H1 (cell line): ENCODE results near the gene PTPRG. TPM values are rescaled to one million over a fixed set of nuclear protein-coding genes. Genes with fewer than 3 reads are reported as not detected.

Experiments used
- CTCF ChIA-PET: fragments of 300-600 bp; sonication (Branson Sonifier 250); formaldehyde crosslinking; loops from one replicate; lab custom pipeline; 2021; ENCODE audit not compliant: partially characterized antibody; lab: Charles Lee
- POLR2A ChIA-PET: fragments of 300-600 bp; sonication (Branson Sonifier 250); formaldehyde crosslinking; loops from one replicate; lab custom pipeline; 2021; ENCODE audit warnings: inconsistent platforms; ENCODE audit not compliant: partially characterized antibody; lab: Charles Lee
- DNase-seq, 2 experiments: peaks; one replicate each; pipeline versions ENCODE4 v3.0.0 to v3.0.0-alpha.2; 2010 to 2022; ENCODE audit warnings: low spot score in 2 of 2, low read depth in 1 of 2, mixed read lengths in 1 of 2
- FAIRE-seq: peaks from 2 replicates; lab custom pipeline; 2011; peaks lifted over from hg19 to GRCh38; lab: Jason Lieb, UNC
- H2AFZ ChIP-seq: 2 replicates; pipeline ENCODE4 v1.8.1; 2012; ENCODE audit warnings: low read length, inconsistent platforms
- H2AK5ac ChIP-seq: 2 replicates; pipeline ENCODE4 v1.6.1; 2013; ENCODE audit warnings: low read depth, low read length
- H2BK120ac ChIP-seq: replicated peaks from 2 replicates; pipeline ENCODE3; 2013; ENCODE audit warnings: low read depth, low read length, inconsistent platforms
- H2BK12ac ChIP-seq: 2 replicates; pipeline ENCODE4 v1.6.1; 2013; ENCODE audit warnings: low read depth, low read length
- H2BK15ac ChIP-seq: 2 replicates; pipeline ENCODE4 v1.6.1; 2013; ENCODE audit warnings: low read length
- H2BK20ac ChIP-seq: 2 replicates; pipeline ENCODE4 v1.6.1; 2013; ENCODE audit warnings: low read length
- H2BK5ac ChIP-seq: 2 replicates; pipeline ENCODE4 v1.6.1; 2013; ENCODE audit warnings: low read depth, low read length
- H3K14ac ChIP-seq: 2 replicates; pipeline ENCODE4 v1.6.1; 2013; ENCODE audit warnings: inconsistent platforms; ENCODE audit not compliant: insufficient read length
- H3K18ac ChIP-seq: 2 replicates; pipeline ENCODE4 v1.6.1; 2013; ENCODE audit warnings: low read length; ENCODE audit errors: extremely low read depth
- H3K23ac ChIP-seq: 2 replicates; pipeline ENCODE4 v1.6.1; 2013; ENCODE audit warnings: inconsistent platforms; ENCODE audit not compliant: insufficient read length
- H3K23me2 ChIP-seq: 2 replicates; pipeline ENCODE4 v1.6.1; 2013; ENCODE audit warnings: low read depth, low read length
- H3K27ac ChIP-seq: 2 replicates; pipeline ENCODE4 v1.6.1; 2011; ENCODE audit warnings: low read depth, low read length, inconsistent platforms
- H3K27me3 ChIP-seq, 4 experiments: replicated peaks in 1 of 4; 1 replicate in 1 of 4; 2 replicates in 3 of 4; pipeline versions ENCODE4 v1.6.1 to v1.8.1; 2011 to 2013; ENCODE audit warnings: low read length in 3 of 4, mild to moderate bottlenecking in 3 of 4, inconsistent platforms in 2 of 4, mixed read lengths in 2 of 4, moderate library complexity in 1 of 4; ENCODE audit not compliant: control insufficient read depth in 3 of 4, insufficient read depth in 3 of 4; ENCODE audit errors: extremely low read depth in 1 of 4
- H3K36me3 ChIP-seq, 4 experiments: 2 replicates each; pipeline versions ENCODE4 v1.6.1 to v1.8.1; 2011 to 2013; ENCODE audit warnings: mild to moderate bottlenecking in 4 of 4, low read length in 3 of 4, moderate library complexity in 2 of 4, control low read depth in 1 of 4, inconsistent platforms in 1 of 4; ENCODE audit not compliant: insufficient read depth in 4 of 4, control insufficient read depth in 2 of 4
- H3K4ac ChIP-seq: replicated peaks from 2 replicates; pipeline ENCODE3; 2013; ENCODE audit warnings: low read length, low read depth, mixed read lengths, inconsistent platforms; ENCODE audit not compliant: insufficient read length
- H3K4me1 ChIP-seq, 4 experiments: replicated peaks in 1 of 4; 1 replicate in 1 of 4; 2 replicates in 3 of 4; pipeline versions ENCODE4 v1.6.1 to v1.8.1; 2011 to 2013; ENCODE audit warnings: low read length in 3 of 4, inconsistent platforms in 2 of 4, mixed read lengths in 1 of 4; ENCODE audit not compliant: insufficient read depth in 4 of 4, control insufficient read depth in 3 of 4
- H3K4me2 ChIP-seq, 2 experiments: 2 replicates each; pipeline versions ENCODE4 v1.6.1 to v1.8.1; 2011 to 2013; ENCODE audit warnings: low read depth in 2 of 2, low read length in 2 of 2, control low read depth in 1 of 2, inconsistent platforms in 1 of 2, mild to moderate bottlenecking in 1 of 2; ENCODE audit not compliant: insufficient read depth in 1 of 2
- H3K4me3 ChIP-seq, 4 experiments: fragments of 200-600, 300-600 bp in 1 of 4; sonication (generic), shearing (Covaris generic), sonication (Bioruptor Twin) in 1 of 4; 2 replicates each; pipeline versions ENCODE4 v1.5.1 to v1.8.1; 2011 to 2016; ENCODE audit warnings: low read length in 4 of 4, low read depth in 3 of 4, control low read depth in 2 of 4, inconsistent platforms in 2 of 4, mild to moderate bottlenecking in 2 of 4, mixed read lengths in 1 of 4, moderate library complexity in 1 of 4; ENCODE audit not compliant: insufficient read depth in 2 of 4; ENCODE audit errors: extremely low read depth in 1 of 4
- H3K56ac ChIP-seq: replicated peaks from 2 replicates; pipeline ENCODE3; 2013; ENCODE audit warnings: low read depth, mild to moderate bottlenecking, mixed read lengths, low read length, inconsistent platforms; ENCODE audit not compliant: insufficient read length
- H3K79me1 ChIP-seq: 2 replicates; pipeline ENCODE4 v1.6.1; 2013; ENCODE audit warnings: low read depth, low read length, control low read depth
- H3K79me2 ChIP-seq, 2 experiments: 2 replicates each; pipeline versions ENCODE4 v1.6.1 to v1.8.1; 2012 to 2013; ENCODE audit warnings: low read length in 2 of 2, mild to moderate bottlenecking in 2 of 2, inconsistent platforms in 1 of 2; ENCODE audit not compliant: insufficient read depth in 2 of 2, control insufficient read depth in 1 of 2
- H3K9ac ChIP-seq, 4 experiments: replicated peaks in 1 of 4; 1 replicate in 1 of 4; 2 replicates in 3 of 4; pipeline versions ENCODE4 v1.6.1 to v1.8.1; 2011 to 2013; ENCODE audit warnings: low read depth in 3 of 4, low read length in 3 of 4, control low read depth in 2 of 4, mild to moderate bottlenecking in 2 of 4, moderate library complexity in 2 of 4, inconsistent platforms in 1 of 4; ENCODE audit errors: extremely low read depth in 1 of 4
- H3K9me3 ChIP-seq, 2 experiments: 2 replicates each; pipeline versions ENCODE4 v1.6.1 to v1.8.1; 2012 to 2013; ENCODE audit warnings: mild to moderate bottlenecking in 2 of 2, moderate library complexity in 2 of 2, control low read depth in 1 of 2, inconsistent platforms in 1 of 2, low read depth in 1 of 2, low read length in 1 of 2, mixed read lengths in 1 of 2; ENCODE audit not compliant: insufficient read depth in 2 of 2
- H4K20me1 ChIP-seq, 2 experiments: replicated peaks in 1 of 2; 2 replicates each; pipeline versions ENCODE3 to v1.8.1; 2011 to 2013; ENCODE audit warnings: inconsistent platforms in 2 of 2, low read length in 2 of 2, mild to moderate bottlenecking in 1 of 2; ENCODE audit not compliant: insufficient read depth in 2 of 2, control insufficient read depth in 1 of 2
- H4K5ac ChIP-seq: 2 replicates; pipeline ENCODE4 v1.6.1; 2013; ENCODE audit warnings: low read length, low read depth, mixed read lengths, inconsistent platforms; ENCODE audit not compliant: insufficient read length
- H4K8ac ChIP-seq: 2 replicates; pipeline ENCODE4 v1.8.0; 2013; ENCODE audit warnings: mild to moderate bottlenecking, moderate library complexity, low read length, inconsistent platforms; ENCODE audit not compliant: insufficient read depth; ENCODE audit errors: extremely low read depth
- H4K91ac ChIP-seq: replicated peaks from 2 replicates; pipeline ENCODE3; 2013; ENCODE audit warnings: low read length, mixed read lengths, inconsistent platforms; ENCODE audit not compliant: insufficient read length
- BCL11A ChIP-seq, 2 experiments: IDR thresholded peaks; one replicate each; pipeline ENCODE4 v1.6.1; 2011; ENCODE audit warnings: low read depth in 2 of 2, low read length in 2 of 2, mild to moderate bottlenecking in 2 of 2
- CHD2 ChIP-seq: IDR thresholded peaks from 2 replicates; pipeline ENCODE4 v1.6.1; 2012; ENCODE audit warnings: low read length, improper control_type of control experiment
- FOSL1 ChIP-seq: IDR thresholded peaks from 2 replicates; pipeline ENCODE4 v1.6.1; 2011; ENCODE audit warnings: mild to moderate bottlenecking, low read depth, low read length, moderate library complexity; ENCODE audit not compliant: insufficient read depth
- HDAC6 ChIP-seq: IDR thresholded peaks from one replicate; pipeline ENCODE4 v1.7.1; 2012; ENCODE audit warnings: low read depth, mild to moderate bottlenecking, inconsistent platforms, low read length, moderate library complexity
- KDM1A ChIP-seq: fragments of 200-600, 300-600 bp; sonication (generic); IDR thresholded peaks from 2 replicates; pipeline ENCODE4 v1.7.1; 2016; ENCODE audit warnings: mild to moderate bottlenecking, low read length, borderline replicate concordance
- PHF8 ChIP-seq: fragments of 200-600 bp; sonication (generic); conservative IDR thresholded peaks from 2 replicates; pipeline ENCODE4 v1.7.1; 2012; ENCODE audit warnings: low read depth, mild to moderate bottlenecking, inconsistent platforms, low read length, moderate library complexity
- RBBP5 ChIP-seq: IDR thresholded peaks from 2 replicates; pipeline ENCODE4 v1.7.1; 2012; ENCODE audit warnings: low read depth, mild to moderate bottlenecking, inconsistent platforms, low read length, moderate library complexity, borderline replicate concordance
- SAP30 ChIP-seq: fragments of 300-600 bp; sonication (generic); IDR thresholded peaks from 2 replicates; pipeline ENCODE4 v1.7.1; 2012; ENCODE audit warnings: low read length, moderate library complexity, mild to moderate bottlenecking, inconsistent platforms; ENCODE audit not compliant: insufficient read depth, insufficient replicate concordance
- SP4 ChIP-seq: IDR thresholded peaks from 2 replicates; pipeline ENCODE4 v1.6.1; 2012; ENCODE audit warnings: low read length, inconsistent platforms
- SUZ12 ChIP-seq: fragments of 200-600 bp; sonication (generic); IDR thresholded peaks from 2 replicates; pipeline ENCODE4 v1.6.1; 2012; ENCODE audit warnings: mild to moderate bottlenecking, inconsistent platforms, low read length, moderate library complexity, mixed read lengths
- WGBS, 2 experiments: shearing (Covaris generic) in 1 of 2; methylation state at CpG; one replicate each; pipeline versions ENCODE4 v1.1.6 to v1.1.7; 2013 to 2015; ENCODE audit warnings: low lambda C conversion rate in 2 of 2, mixed read lengths in 2 of 2, inconsistent platforms in 1 of 2, low coverage in 1 of 2, missing lambda C conversion rate in 1 of 2; ENCODE audit not compliant: insufficient replicate concordance in 2 of 2, insufficient coverage in 1 of 2, insufficient read length in 1 of 2; ENCODE audit errors: extremely low coverage in 1 of 2, missing lambda C conversion rate in 1 of 2; 5-methylcytosine and 5-hydroxymethylcytosine counted together
- polyA plus RNA-seq, 7 experiments: library from polyadenylated mRNA; depleted of rRNA in 3 of 7; stranded (reverse) in 5 of 7; unstranded in 2 of 7; fragments of >200 nt in 5 of 7; fragments of 200-250 nt in 2 of 7; gene quantifications; 1 replicate in 5 of 7; 2 replicates in 1 of 7; 4 replicates in 1 of 7; pipeline versions ENCODE4 v1.2.1 to v1.2.3, GENCODE V29; 2011 to 2013; ENCODE audit warnings: missing spikeins in 2 of 7, mixed read lengths in 2 of 7
- total RNA-seq: library from RNA; stranded (reverse); fragmentation: NEBNext Ultra II Directional; extraction: Animal tissue kit (Norgen Biotek cat#: 25700); gene quantifications from 2 replicates; pipeline ENCODE4 v1.2.1, GENCODE V29; 2021
- TF ChIP-seq, protein P1 (sequence below), 3 experiments: IDR thresholded peaks; 1 replicate in 2 of 3; 2 replicates in 1 of 3; pipeline versions ENCODE4 v1.5.1 to v1.6.1; 2011; ENCODE audit warnings: low read length in 3 of 3, mild to moderate bottlenecking in 3 of 3, inconsistent platforms in 2 of 3, low read depth in 1 of 3, moderate library complexity in 1 of 3; ENCODE audit not compliant: insufficient read depth in 1 of 3; ENCODE audit errors: control extremely low read depth in 1 of 3

The PTPRG gene
- total and polyA plus RNA-seq, 2 of the 8 experiments (the other 6 are each of a cell fraction or from before 2014, with no cell fraction given), result 23.3 to 96.2 TPM

DNA sequence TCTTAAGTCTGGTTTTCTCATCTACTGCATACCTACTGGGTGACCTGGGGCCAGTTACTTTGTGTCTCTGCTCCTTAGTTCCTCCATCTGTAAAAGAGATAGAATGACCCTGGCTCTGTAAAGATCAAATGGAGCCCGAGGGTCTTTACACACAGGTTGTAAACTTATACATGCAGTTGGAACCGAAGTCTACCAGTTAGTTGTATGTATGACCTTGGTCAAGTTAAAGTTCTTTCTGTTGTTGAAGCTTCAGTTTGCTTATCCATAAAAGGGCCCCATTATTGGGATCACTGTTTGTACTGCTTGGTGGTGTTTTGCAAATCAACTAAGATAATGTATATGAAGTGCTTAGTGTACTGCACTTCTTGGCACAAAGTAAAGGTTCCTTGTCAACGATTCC, 186.9 kb downstream of the PTPRG start:
- Histone ChIP-seq H4K5ac (no peak overlapping the region), H3K18ac (no peak overlapping the region), H2AFZ (no peak overlapping the region), H2BK20ac (no peak overlapping the region), H3K27me3 (no peaks in the 10 kb centered on the region), H3K79me2 (peaks cover 4 to 85% of the 10 kb centered on the region in 2 experiments; a peak in 3 of 4 replicates), H3K23ac (no peak overlapping the region), H2BK15ac (no peak overlapping the region), H3K4me1 (peaks cover 0 to 6% (median 4%) of the 10 kb centered on the region in 4 experiments; a peak in 3 of 7 replicates), H2AK5ac (no peak overlapping the region), H4K91ac (no peak overlapping the region), H3K23me2 (no peaks in the 10 kb centered on the region), H3K27ac (no peak overlapping the region), H2BK5ac (no peak overlapping the region), H3K36me3 (peaks cover 0 to 11% (median 0%) of the 10 kb centered on the region in 4 experiments; a peak in 3 of 8 replicates), H3K9ac (no peak overlapping the region), H3K14ac (no peak overlapping the region), H3K79me1 (peaks cover 15% of the 10 kb centered on the region), H3K9me3 (no peaks in the 10 kb centered on the region), H3K4ac (no peak overlapping the region), H4K20me1 (peaks cover 3 to 6% of the 10 kb centered on the region in 2 experiments), H3K4me3 (no peak overlapping the region), H2BK12ac (no peak overlapping the region), H2BK120ac (no peak overlapping the region), H3K56ac (no peak overlapping the region), H3K4me2 (no peak overlapping the region), H4K8ac (no peak overlapping the region)
- DNase-seq, result no peak
- 89% methylated on average over 3 of the region's 3 CpGs; no CpG with 5 or more reads in 1 of the 2 experiments for WGBS, 2 experiments
- no peak for FAIRE-seq
- CTCF ChIA-PET, result interaction anchor here (0.6 kb wide), 1 partner anchor 30 kb away, joined by 3 read pairs; no protein-coding TSS in a partner anchor
- POLR2A ChIA-PET, result interaction anchor here (0.6 to 2.0 kb wide), 2 partner anchors 8 to 187 kb away, joined by 3 to 6 read pairs; partner anchors contain the start of gene PTPRG
- no peak for TF ChIP-seq BCL11A (IDR thresholded peaks at IDR 0.05; ENCODE audit: low read depth in 2 of 2, low read length in 2 of 2)
- TF ChIP-seq, protein P1, sequence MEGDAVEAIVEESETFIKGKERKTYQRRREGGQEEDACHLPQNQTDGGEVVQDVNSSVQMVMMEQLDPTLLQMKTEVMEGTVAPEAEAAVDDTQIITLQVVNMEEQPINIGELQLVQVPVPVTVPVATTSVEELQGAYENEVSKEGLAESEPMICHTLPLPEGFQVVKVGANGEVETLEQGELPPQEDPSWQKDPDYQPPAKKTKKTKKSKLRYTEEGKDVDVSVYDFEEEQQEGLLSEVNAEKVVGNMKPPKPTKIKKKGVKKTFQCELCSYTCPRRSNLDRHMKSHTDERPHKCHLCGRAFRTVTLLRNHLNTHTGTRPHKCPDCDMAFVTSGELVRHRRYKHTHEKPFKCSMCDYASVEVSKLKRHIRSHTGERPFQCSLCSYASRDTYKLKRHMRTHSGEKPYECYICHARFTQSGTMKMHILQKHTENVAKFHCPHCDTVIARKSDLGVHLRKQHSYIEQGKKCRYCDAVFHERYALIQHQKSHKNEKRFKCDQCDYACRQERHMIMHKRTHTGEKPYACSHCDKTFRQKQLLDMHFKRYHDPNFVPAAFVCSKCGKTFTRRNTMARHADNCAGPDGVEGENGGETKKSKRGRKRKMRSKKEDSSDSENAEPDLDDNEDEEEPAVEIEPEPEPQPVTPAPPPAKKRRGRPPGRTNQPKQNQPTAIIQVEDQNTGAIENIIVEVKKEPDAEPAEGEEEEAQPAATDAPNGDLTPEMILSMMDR (IDR thresholded peaks at IDR 0.05; ENCODE audit: control extremely low read depth in 1 of 3, insufficient read depth in 1 of 3, low read depth in 1 of 3, low read length in 3 of 3), result no peak
- no peak for TF ChIP-seq PHF8
- no peak for TF ChIP-seq HDAC6
- no peak for TF ChIP-seq FOSL1
- TF ChIP-seq SUZ12, result no peak
- no peak for TF ChIP-seq CHD2
- TF ChIP-seq SAP30, result no peak
- no peak for TF ChIP-seq RBBP5
- TF ChIP-seq KDM1A, result no peak
- TF ChIP-seq SP4, result no peak
